Neural cell (in vitro differentiated cells): ENCODE data around the gene NGFR.

Source experiments
- CTCF ChIP-seq: fragments of 450-650 bp; IDR thresholded peaks from 2 replicates; pipeline ENCODE4 v1.5.1; 2014; ENCODE audit warnings: antibody characterized with exemption, mild to moderate bottlenecking, moderate library complexity; ENCODE audit not compliant: poor library complexity, severe bottlenecking
- POLR2AphosphoS5 ChIP-seq: IDR thresholded peaks from 2 replicates; pipeline ENCODE4 v1.6.1; 2012

- TF ChIP-seq CTCF (no peak), POLR2AphosphoS5 (no peak)
Observed at GRCh38 chr17:49513044-49513395, 17.9 kb downstream of the NGFR start.
